Pancreas (tissue), 10 donors: ENCODE results near the gene TMEM214. TPM values are rescaled to one million over a fixed set of nuclear protein-coding genes. Genes with fewer than 3 reads are reported as not detected.

Experiments
- ATAC-seq, 4 donors: fragments of 200-7000 bp; cut with Tn5 transposase; one replicate each; pipeline versions ENCODE4 v1.8.0 to v1.9.1; 2020; ENCODE audit warnings: mild to moderate bottlenecking in 4 of 4, moderate library complexity in 4 of 4
- DNase-seq, 6 donors: peaks; one replicate each; pipeline ENCODE4 v3.0.0-alpha.2; 2020
- FAIRE-seq: peaks from 2 replicates; lab custom pipeline; 2012; peaks lifted over from hg19 to GRCh38; lab: Jason Lieb, UNC
- H3K27ac ChIP-seq, 4 donors: fragments of 200-600 bp; sonication (generic); 1 replicate in 3 of 4; 2 replicates in 1 of 4; pipeline versions ENCODE4 v1.5.0 to v1.8.0; 2020
- H3K27me3 ChIP-seq, 4 donors: fragments of 200-600 bp; one replicate each; pipeline ENCODE4 v1.8.0; 2021
- H3K36me3 ChIP-seq, 3 donors: fragments of 200-600 bp; sonication (generic) in 1 of 3; one replicate each; pipeline versions ENCODE4 v1.5.0 to v1.8.0; 2020 to 2021
- H3K4me1 ChIP-seq, 3 donors: fragments of 200-600 bp; one replicate each; pipeline ENCODE4 v1.8.0; 2021
- H3K4me3 ChIP-seq, 4 donors: fragments of 200-600 bp; sonication (generic) in 2 of 4; one replicate each; pipeline versions ENCODE4 v1.5.0 to v1.8.0; 2020 to 2021
- H3K9me3 ChIP-seq, 4 donors: fragments of 200-600 bp; one replicate each; pipeline ENCODE4 v1.8.0; 2021
- CTCF ChIP-seq, 4 donors: fragments of 200-600 bp; sonication (generic) in 3 of 4; IDR thresholded peaks; one replicate each; pipeline versions ENCODE4 v1.5.0 to v1.8.0; 2021; ENCODE audit warnings: antibody characterized with exemption in 4 of 4
- WGBS, 2 donors: extraction: QIAGEN DNeasy Blood & Tissue Kit; methylation state at CpG; one replicate each; pipeline ENCODE4 v1.1.7; 2013; 5-methylcytosine and 5-hydroxymethylcytosine counted together
- intact Hi-C, 3 donors: fragments of 100-400 bp; cut with DNase I; formaldehyde crosslinking; loops; one replicate each; pipeline versions ENCODE4 v1.11.1 to v1.14.2; 2022
- polyA plus RNA-seq, 2 donors: library from polyadenylated mRNA; stranded (reverse); fragments of 200-250 nt; gene quantifications; one replicate each; pipeline ENCODE4 v1.2.3, GENCODE V29; 2013
- total RNA-seq, 6 donors: library from RNA; stranded (reverse); fragmentation: NEBNext Ultra II Directional in 4 of 6; extraction: Animal tissue kit (Norgen Biotek cat#: 25700) in 4 of 6; gene quantifications; one replicate each; pipeline versions ENCODE4 v1.2.1 to v1.2.4, GENCODE V29; 2021 to 2023
- donor health status: healthy with polysubstance abuse.
- donor health status: DM: no; HTN: no; CAD: no; lungs with moderate emphysema.
- donor health status: DM: no; HTN: no; CAD: no.
- donor health status: control.
- donor health status: control.
- donor health status: Bipolar disorder and iron deficiency.
- donor health status: DM: yes; HTN: yes; CAD: no.
- donor health status: DM: no; HTN: no; CAD: no.
- donor health status: DM: no; HTN: no; CAD: no.
- donor health status: DM: yes; HTN: yes; CAD: no.

The TMEM214 gene
- total and polyA plus RNA-seq, 8 donors: 57.3 to 109 (median 64.6) TPM

- no peak for TF ChIP-seq CTCF (IDR thresholded peaks at IDR 0.05)
- WGBS, 2 donors: 92 to 93% methylated on average over 4 of the region's 4 CpGs
- intact Hi-C loops: no loop called here
- Histone ChIP-seq H3K27ac (no peak overlapping the region), H3K4me1 (peaks cover 0 to 5% (median 5%) of the 10 kb centered on the region in 3 donors), H3K36me3 (no peaks in the 10 kb centered on the region), H3K4me3 (no peak overlapping the region), H3K9me3 (no peaks in the 10 kb centered on the region), H3K27me3 (no peaks in the 10 kb centered on the region)
- DNase-seq: no peak
- ATAC-seq: no peak
- FAIRE-seq: no peak
Measured at GRCh38 chr2:27003007-27003406, 29.8 kb upstream of the TMEM214 start.

- DNase-seq (no peak), FAIRE-seq (no peak), ATAC-seq (no peak)
- no peaks in the 10 kb centered on the region for H3K9me3 ChIP-seq
- no peak overlapping the region for H3K4me3 ChIP-seq
- no peaks in the 10 kb centered on the region for H3K36me3 ChIP-seq
- no peak for TF ChIP-seq CTCF (IDR thresholded peaks at IDR 0.05)
- H3K4me1 ChIP-seq: peaks cover 0 to 5% (median 5%) of the 10 kb centered on the region in 3 donors
- no peaks in the 10 kb centered on the region for H3K27me3 ChIP-seq
- WGBS, 2 donors: 85 to 89% methylated on average over 9 of the region's 9 CpGs
- no peak overlapping the region for H3K27ac ChIP-seq
- intact Hi-C loops: no loop called here
Measured at GRCh38 chr2:27003857-27004256, 28.9 kb upstream of the TMEM214 start.

- ATAC-seq (no peak), DNase-seq (no peak), FAIRE-seq (no peak)
- Histone ChIP-seq H3K36me3 (no peaks in the 10 kb centered on the region), H3K4me1 (peaks cover 0 to 5% (median 5%) of the 10 kb centered on the region in 3 donors), H3K27ac (no peak overlapping the region), H3K9me3 (no peaks in the 10 kb centered on the region), H3K4me3 (no peak overlapping the region), H3K27me3 (no peaks in the 10 kb centered on the region)
- 67% methylated on average over 6 of the region's 6 CpGs for WGBS, 2 donors
- no peak for TF ChIP-seq CTCF (IDR thresholded peaks at IDR 0.05)
- intact Hi-C loops: no loop called here
Measured at GRCh38 chr2:27006602-27007415, 26.0 kb upstream of the TMEM214 start.

- WGBS, 2 donors: 74 to 75% methylated on average over 8 of the region's 8 CpGs
- Histone ChIP-seq H3K4me1 (peaks cover 0 to 5% (median 5%) of the 10 kb centered on the region in 3 donors), H3K27ac (no peak overlapping the region), H3K4me3 (no peak overlapping the region), H3K9me3 (no peaks in the 10 kb centered on the region), H3K27me3 (no peaks in the 10 kb centered on the region), H3K36me3 (no peaks in the 10 kb centered on the region)
- ATAC-seq (no peak), DNase-seq (no peak), FAIRE-seq (no peak)
- intact Hi-C loops: no loop called here
- no peak for TF ChIP-seq CTCF (IDR thresholded peaks at IDR 0.05)
Measured at GRCh38 chr2:27007416-27008374, 25.1 kb upstream of the TMEM214 start.
